Measurements from ENCODE around the gene ETDB.
"Not testable (repeated sequence)": the region's sequence is repeated elsewhere in the genome, so short reads cannot be mapped to it uniquely, and the experiment has no call there.

The ETDB gene

DNA sequence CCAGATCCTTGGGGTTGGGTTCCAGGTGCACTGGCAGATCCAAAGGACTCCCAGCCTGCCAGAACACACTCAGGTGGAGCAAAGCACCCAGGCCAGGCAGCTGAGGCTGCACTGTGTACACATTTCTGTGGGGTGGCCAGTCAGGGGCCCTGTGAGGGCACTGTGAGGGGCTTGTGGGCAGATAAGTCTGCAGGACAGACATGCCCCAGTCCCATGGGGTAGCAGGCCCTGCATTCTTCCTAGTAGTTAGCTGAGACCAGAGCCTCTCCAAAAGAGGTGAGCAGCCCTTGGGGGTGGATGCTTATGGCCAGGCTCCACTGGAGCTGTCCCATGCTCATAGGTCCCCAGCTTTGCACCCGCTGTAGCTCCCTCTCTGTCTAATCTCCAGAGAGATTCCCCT is 7.6 kb downstream of the ETDB start:
- H2AFZ ChIP-seq (ENCODE audit: low read depth): peak overlapping the region; percentile 36; the same call in 1 of the 2 replicates

DNA sequence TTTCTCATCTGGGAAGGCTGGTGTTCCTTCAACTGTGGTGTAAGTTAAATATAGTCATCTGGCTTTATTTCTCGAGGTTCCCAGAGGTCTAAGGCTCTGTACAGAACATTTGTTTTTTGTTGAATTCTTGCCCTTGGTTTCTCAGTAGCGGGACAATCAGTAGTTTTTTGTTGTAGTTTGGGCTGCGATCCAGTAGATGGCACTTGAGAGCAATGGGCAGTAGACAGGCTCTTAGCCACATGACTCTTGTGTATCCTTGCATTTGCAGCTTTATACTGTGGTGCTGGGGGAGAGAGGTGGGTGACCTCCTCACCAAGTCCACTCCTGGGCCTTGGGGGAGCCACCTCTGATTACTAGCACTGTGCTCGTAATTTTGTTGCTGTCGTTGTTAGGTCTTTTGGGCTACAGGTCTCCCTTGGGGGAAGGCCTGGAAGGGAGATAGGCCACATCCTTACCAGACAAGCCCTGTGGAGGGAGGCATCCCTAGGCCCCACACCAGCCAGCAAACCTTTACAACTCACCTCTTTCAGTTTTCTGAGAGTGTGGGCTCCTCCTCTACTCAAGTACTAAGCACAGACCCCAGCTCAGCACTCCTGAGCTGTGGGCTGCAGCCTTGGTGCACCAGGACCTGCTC is 8.1 kb downstream of the ETDB start:
- TF ChIP-seq, protein P1, sequence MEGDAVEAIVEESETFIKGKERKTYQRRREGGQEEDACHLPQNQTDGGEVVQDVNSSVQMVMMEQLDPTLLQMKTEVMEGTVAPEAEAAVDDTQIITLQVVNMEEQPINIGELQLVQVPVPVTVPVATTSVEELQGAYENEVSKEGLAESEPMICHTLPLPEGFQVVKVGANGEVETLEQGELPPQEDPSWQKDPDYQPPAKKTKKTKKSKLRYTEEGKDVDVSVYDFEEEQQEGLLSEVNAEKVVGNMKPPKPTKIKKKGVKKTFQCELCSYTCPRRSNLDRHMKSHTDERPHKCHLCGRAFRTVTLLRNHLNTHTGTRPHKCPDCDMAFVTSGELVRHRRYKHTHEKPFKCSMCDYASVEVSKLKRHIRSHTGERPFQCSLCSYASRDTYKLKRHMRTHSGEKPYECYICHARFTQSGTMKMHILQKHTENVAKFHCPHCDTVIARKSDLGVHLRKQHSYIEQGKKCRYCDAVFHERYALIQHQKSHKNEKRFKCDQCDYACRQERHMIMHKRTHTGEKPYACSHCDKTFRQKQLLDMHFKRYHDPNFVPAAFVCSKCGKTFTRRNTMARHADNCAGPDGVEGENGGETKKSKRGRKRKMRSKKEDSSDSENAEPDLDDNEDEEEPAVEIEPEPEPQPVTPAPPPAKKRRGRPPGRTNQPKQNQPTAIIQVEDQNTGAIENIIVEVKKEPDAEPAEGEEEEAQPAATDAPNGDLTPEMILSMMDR (conservative IDR thresholded peaks at IDR 0.05; ENCODE audit: low read depth, low read length): peak; percentile 61
- Histone ChIP-seq H3K4me3 (IDR thresholded peaks at IDR 0.05; ENCODE audit: insufficient read depth, low read depth, low read length) (no peak overlapping the region), H4K20me1 (ENCODE audit: insufficient read depth) (no peaks in the 10 kb centered on the region), H3K27me3 (ENCODE audit: insufficient read depth, low read depth) (no peaks in the 10 kb centered on the region), H3K4me2 (no peak overlapping the region), H3K4me1 (ENCODE audit: low read depth, poor library complexity, severe bottlenecking) (no peaks in the 10 kb centered on the region), H2AFZ (ENCODE audit: low read depth) (peak overlapping the region; percentile 36; the same call in 1 of the 2 replicates), H3K9ac (no peak overlapping the region), H3K36me3 (ENCODE audit: insufficient read depth) (no peaks in the 10 kb centered on the region), H3K79me2 (ENCODE audit: insufficient read depth, low read depth) (no peaks in the 10 kb centered on the region), H3K27ac (no peak overlapping the region)

More for the DNA sequence above, 7.6 kb downstream of the ETDB start:
- Histone ChIP-seq H3K4me3 (IDR thresholded peaks at IDR 0.05; ENCODE audit: insufficient read depth, low read depth, low read length) (no peak overlapping the region), H3K4me2 (no peak overlapping the region), H3K79me2 (ENCODE audit: insufficient read depth, low read depth) (no peaks in the 10 kb centered on the region), H3K27ac (no peak overlapping the region), H4K20me1 (ENCODE audit: insufficient read depth) (no peaks in the 10 kb centered on the region), H3K36me3 (ENCODE audit: insufficient read depth) (no peaks in the 10 kb centered on the region), H3K4me1 (ENCODE audit: low read depth, poor library complexity, severe bottlenecking) (no peaks in the 10 kb centered on the region), H3K9ac (no peak overlapping the region), H3K27me3 (ENCODE audit: insufficient read depth, low read depth) (no peaks in the 10 kb centered on the region)
- TF ChIP-seq, protein P1 (conservative IDR thresholded peaks at IDR 0.05; ENCODE audit: low read depth, low read length): no peak

DNA sequence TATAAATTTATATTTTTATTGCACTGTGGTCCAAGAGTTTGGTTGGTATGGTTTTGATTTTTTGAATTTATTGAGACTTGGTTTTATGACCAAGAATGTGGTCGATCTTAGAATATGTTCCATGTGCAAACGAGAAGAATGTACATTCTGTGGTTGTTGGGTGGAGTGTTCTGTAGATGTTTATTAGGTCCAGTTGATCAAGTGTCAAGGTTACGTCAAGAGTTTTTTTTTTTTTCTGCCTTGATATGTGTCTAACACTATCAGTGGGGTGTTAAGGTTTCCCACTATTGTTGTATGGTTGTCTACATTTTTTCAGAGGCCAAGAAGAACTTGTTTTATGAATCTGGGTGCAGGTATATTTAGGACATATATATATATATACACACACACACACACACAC is 10.8 kb downstream of the ETDB start:
- no peak overlapping the region for H3K4me2 ChIP-seq
- no peaks in the 10 kb centered on the region for H3K79me2 ChIP-seq (ENCODE audit: insufficient read depth, low read depth)
- H3K9ac ChIP-seq: no peak overlapping the region
- no peak overlapping the region for H3K27ac ChIP-seq
- TF ChIP-seq, protein P1 (conservative IDR thresholded peaks at IDR 0.05; ENCODE audit: low read depth, low read length): no peak
- H3K27me3 ChIP-seq (ENCODE audit: insufficient read depth, low read depth): no peaks in the 10 kb centered on the region
- H2AFZ ChIP-seq (ENCODE audit: low read depth): no peak overlapping the region
- H3K4me1 ChIP-seq (ENCODE audit: low read depth, poor library complexity, severe bottlenecking): no peaks in the 10 kb centered on the region
- no peaks in the 10 kb centered on the region for H3K36me3 ChIP-seq (ENCODE audit: insufficient read depth)
- no peaks in the 10 kb centered on the region for H4K20me1 ChIP-seq (ENCODE audit: insufficient read depth)
- no peak overlapping the region for H3K4me3 ChIP-seq (IDR thresholded peaks at IDR 0.05; ENCODE audit: insufficient read depth, low read depth, low read length)

DNA sequence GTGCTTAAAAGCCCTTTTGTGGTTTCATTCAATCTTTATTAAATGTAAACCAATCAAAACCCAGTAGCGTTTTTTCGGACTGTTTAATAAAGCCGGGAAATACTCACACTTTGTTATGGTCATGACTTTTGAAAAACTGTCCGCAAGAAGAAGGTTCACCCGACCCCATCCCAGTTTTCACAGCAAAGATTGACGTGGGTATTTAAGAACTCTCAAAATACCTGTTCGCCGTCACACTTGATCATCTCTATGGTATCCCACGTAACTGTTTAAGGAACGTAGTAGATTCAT is 20.9 kb downstream of the ETDB start:
- Histone ChIP-seq H3K9ac (no peak overlapping the region), H2AFZ (ENCODE audit: low read depth) (peak overlapping the region; percentile 75; the same call in 1 of the 2 replicates), H3K79me2 (ENCODE audit: insufficient read depth, low read depth) (no peaks in the 10 kb centered on the region), H3K27ac (no peak overlapping the region), H3K4me2 (peak overlapping the region; percentile 67; the same call in 1 of the 2 replicates), H3K4me1 (ENCODE audit: low read depth, poor library complexity, severe bottlenecking) (no peaks in the 10 kb centered on the region), H3K4me3 (IDR thresholded peaks at IDR 0.05; ENCODE audit: insufficient read depth, low read depth, low read length) (no peak overlapping the region), H4K20me1 (ENCODE audit: insufficient read depth) (no peaks in the 10 kb centered on the region), H3K27me3 (ENCODE audit: insufficient read depth, low read depth) (no peaks in the 10 kb centered on the region), H3K36me3 (ENCODE audit: insufficient read depth) (no peaks in the 10 kb centered on the region)
- TF ChIP-seq, protein P1 (conservative IDR thresholded peaks at IDR 0.05; ENCODE audit: low read depth, low read length): no peak

DNA sequence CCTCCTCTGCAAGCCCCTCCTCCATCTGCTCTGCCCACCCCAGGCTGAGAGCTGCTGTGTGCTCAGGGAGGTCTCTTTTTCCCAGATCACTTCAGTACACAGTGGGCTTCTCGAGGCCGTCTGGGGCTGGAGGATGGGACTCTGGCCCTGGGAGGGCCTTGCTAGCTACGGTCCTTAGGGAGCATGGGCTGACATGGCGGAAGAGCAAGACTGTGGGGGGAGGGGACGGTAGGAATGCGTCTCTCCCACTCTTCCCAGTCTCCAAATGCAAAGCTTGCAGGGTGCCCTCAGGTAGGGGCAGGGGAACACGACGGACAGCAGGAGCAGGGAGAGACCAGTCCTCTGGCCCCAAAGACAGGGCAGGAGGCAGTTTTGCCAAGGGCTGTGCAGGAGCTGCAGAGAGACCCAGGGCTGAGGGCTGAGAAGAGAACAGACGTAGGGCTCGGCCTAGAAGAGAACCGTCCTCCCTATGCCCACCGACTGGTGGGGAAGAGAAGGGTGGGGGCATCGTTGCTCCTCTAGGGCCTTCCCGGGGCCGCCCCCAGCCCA is 23.1 kb downstream of the ETDB start:
- H3K9ac ChIP-seq; H3K4me3 ChIP-seq (IDR thresholded peaks at IDR 0.05; ENCODE audit: insufficient read depth, low read depth, low read length); H3K4me2 ChIP-seq; H3K79me2 ChIP-seq (ENCODE audit: insufficient read depth, low read depth); H3K4me1 ChIP-seq (ENCODE audit: low read depth, poor library complexity, severe bottlenecking); H3K36me3 ChIP-seq (ENCODE audit: insufficient read depth); H2AFZ ChIP-seq (ENCODE audit: low read depth); H3K27me3 ChIP-seq (ENCODE audit: insufficient read depth, low read depth); H4K20me1 ChIP-seq (ENCODE audit: insufficient read depth); H3K27ac ChIP-seq: not testable (repeated sequence)
